Left kidney (tissue), 2 donors: Measurements from ENCODE around the gene ACOXL. TPM values are rescaled to one million over a fixed set of nuclear protein-coding genes. Genes with fewer than 3 reads are reported as not detected.
"Not testable (repeated sequence)": the region's sequence is repeated elsewhere in the genome, so short reads cannot be mapped to it uniquely, and the experiment has no call there.

Source experiments
- DNase-seq: peaks from one replicate; pipeline ENCODE4 v3.0.0-alpha.2; 2013
- polyA plus RNA-seq: library from polyadenylated mRNA; unstranded; fragments of 120-200 nt; gene quantifications from one replicate; pipeline ENCODE4 v1.2.1, GENCODE V29; 2013; ENCODE audit not compliant: insufficient read length

The ACOXL gene
- polyA plus RNA-seq, 1 donor: 1.1 TPM

GRCh38 chr2:111042261-111042660 is 309.9 kb downstream of the ACOXL start:
- DNase-seq: no peak

DNA sequence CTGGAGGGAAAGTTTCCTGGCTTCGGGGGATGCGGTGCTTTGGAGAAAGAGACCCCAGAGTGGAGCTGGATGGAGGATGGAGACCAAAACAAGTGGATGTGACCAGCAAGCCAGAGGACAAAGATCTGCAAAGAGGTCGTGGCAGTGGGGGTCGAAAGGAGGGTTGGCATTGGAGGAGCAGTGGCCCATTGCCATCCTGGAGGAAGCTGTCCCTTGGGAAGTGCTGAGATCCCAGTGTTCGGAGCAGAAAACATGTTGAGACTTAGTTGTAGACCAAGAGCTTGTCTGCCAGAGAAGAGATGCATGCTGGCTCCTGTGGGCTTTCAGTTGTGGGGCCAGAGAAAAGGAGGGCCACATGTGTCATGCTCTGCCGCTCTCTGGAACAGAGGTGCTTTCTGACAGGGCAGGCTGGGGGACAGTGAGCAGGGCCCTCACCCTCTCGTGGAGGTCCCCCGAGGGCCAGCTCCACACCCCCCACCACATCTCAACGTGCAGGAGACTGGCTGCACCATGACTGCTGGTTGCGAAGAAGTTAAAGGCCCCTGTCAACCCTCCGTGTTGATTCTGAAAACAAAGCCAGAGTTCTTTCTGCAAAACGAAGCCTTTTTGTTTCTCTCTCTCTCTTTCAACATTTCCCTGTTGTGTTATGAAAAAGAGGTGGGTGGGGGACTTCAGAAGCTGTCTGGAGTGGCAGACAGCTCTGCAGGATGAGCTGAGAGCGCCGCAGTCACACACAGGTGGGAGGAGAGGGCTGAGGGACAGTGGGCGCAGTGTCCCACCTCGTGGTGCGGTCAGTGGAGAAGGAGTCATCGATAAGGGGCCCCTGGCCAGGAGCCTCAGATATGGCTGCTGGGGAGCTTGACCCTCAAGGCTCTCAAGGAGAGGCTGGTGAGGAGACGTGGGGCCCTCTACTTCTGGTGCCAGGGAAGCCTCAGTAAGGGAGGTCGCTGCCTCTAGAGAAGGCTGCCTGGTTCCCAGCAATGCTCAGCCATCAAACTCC is 310.7 kb downstream of the ACOXL start:
- no peak for DNase-seq

GRCh38 chr2:111044066-111044465 is 311.7 kb downstream of the ACOXL start:
- no peak for DNase-seq

DNA sequence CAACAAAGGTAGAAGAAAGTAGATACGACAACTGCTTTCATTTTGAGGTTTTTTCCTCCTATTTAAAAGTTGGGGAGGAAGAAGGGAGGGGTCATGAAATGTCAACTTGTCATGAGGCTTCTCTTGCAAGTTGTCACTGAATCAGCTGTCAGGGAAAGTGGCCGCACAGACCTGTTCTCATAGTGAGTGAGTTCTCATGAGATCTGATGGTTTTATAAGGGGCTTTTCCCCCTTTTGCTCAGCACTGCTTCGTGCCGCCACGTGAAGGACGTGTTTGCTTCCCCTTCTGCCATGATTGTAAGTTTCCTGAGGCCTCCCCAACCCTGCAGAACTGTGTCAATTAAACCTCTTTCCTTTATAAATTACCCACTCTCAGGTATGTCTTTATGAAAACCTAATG is 312.9 kb downstream of the ACOXL start:
- DNase-seq: not testable (repeated sequence)

DNA sequence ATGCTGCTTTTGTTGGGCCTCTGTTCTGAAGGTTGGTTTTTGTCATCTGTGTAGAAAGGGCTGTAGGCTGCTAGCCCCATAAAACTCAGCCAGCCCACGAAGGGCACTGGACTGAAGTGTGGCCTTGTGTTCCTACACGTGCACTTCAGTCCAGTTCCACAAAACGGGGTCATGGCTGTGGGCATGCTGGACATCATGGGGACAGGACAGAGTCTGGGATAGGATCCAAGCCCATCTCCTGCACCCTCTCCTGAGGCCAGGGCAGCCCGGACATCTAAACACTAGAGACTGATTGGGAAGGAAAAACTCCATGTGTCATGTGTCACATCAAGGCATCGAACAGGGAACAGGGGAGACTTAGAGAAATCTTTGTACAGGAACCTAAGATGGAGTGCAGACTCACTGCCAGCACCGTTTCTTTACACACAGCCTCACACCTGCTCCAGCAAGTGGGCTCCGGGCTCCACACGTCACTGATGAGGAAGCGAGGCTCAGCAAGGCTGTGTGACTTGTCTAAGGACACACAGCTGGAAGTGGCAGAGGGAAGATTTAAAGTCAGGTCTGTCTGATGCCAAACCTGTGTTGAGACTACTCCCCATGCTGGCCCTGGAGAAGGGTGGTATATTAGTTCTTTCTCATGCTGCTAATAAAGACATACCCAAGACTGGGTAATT is 313.5 kb downstream of the ACOXL start:
- no peak for DNase-seq

DNA sequence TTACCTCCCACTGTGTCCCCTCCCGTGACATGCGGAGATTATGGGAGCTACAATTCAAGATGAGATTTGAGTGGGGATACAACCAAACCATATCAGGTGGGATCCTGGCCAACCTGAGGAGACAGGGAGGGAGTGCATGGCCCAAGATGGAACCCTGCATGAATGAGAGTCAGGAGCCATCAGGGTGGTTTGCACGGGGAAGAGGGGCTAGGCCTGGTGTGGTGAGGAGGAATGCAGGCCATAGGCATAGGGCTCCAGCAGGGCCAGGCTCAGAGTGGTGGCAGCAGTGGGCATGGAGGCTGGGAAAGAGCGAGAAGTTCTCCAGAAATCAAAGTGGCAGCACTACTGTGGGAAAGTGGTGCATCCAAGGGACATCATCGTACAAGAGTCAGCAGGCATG is 314.3 kb downstream of the ACOXL start:
- DNase-seq: no peak

DNA sequence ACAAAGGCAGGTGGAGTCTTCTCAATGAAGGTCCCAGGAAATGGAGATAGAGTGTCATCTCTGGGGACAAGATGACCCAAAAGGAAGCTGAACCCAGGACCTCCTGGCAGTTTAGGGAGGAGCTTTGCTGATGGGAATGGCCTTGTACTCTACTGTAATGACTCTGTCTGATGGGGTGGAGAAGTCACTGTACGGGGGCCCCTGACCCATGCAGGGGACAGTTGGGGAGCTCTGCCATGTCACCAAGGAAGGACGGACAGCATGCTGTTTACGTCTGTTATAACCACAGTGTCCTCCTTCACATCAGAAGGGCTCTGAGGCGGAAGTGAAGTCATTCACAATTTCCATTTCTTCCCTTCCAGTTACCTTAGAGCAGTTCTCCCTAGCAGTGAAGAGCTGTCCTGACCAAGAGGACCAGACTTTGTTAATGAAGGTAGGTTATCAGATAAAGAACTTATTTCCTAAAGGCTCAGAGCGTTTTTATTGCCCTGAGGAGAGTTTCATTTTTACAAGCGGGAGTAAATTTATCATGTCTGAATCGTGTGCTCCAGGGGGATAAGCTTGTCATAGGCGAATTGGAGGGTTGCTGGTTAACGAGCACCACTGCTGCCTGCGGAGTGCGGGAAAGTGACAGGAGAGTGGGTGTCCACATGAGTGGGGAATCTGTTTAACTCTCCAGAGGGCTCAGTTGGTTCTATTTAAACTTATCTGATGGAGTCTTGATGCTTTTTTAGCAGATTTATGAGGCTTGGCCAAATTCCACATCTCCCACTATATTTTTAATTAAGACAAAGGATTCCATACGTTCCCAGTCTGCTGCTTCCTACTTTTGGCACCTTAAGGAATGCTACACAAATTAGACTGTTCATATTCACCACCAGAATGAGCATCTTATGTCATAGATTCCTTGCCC is 316.7 kb downstream of the ACOXL start:
- DNase-seq: no peak

DNA sequence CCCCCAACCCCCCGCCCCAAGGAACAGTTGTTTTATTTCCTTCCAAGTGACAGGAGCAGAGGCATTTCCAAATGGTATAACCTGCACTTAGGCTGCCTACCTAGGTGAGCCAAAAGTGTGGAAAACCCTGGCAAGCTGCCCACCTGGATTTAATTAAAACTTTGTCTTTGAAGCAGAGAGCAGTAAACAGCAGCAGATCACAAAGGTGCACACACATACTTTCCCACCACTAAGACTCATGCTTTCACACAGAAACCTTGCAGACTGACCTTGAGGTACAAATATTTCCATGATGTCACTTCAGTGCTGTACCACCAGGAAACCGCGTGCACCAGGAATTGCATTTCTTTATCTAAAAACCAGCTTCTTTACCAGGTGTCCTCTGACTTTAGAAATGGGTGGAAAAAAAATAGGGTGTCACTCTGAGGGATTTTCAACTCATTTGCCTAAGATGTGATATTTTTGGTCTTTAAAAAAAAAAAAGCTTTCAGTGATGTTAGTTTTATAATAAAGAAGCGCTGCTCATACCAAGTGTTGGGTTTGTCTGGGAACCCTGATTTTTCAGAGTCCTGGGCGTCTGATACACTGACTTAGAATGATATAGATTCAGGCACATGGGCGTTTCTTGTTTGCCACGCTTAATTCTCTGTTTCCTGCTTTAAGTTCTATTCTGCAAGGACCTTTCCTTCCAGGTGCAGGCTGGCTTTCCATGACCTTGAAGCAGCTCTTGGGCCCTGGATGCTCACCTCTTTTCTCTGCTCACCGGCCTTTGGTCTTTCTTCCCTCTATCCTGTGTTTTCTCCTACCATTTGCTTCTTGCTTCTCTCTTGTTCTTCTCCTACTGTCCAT is 317.6 kb downstream of the ACOXL start:
- DNase-seq: peak; percentile 78

DNA sequence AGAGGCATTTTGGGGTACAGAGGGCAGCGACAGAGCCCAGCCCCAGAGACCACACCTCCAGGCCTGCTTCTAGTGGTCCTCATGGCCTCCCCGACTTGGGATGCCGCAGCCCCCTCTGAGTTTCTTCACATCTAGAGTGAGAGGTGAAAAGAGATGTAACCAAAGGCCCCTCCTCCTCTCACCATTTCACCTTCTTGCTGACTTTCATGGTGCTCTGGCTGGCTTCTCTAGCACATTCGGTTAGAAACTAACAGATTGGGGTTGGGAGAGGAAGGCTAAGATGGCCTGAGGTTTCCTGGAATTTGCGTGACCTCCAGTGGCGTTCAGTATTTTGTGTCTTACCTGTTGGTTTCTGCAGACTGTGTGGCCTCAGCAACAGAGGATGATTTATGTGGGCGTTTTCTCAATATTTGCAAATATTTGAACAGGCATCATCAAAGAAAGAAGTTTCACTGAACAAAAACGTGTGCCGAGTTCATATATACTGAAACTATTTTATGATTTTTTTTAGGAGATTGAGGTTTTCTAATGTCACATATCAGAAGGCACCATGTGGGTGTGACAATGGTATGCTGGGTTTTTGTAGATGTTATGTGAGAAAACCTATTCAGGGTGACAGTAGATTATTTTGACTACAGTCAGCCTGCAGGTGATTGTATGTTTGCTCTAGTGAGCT is 318.5 kb downstream of the ACOXL start:
- DNase-seq: no peak

- DNase-seq: no peak
Observed at GRCh38 chr2:111052621-111053020, 320.2 kb downstream of the ACOXL start.

DNA sequence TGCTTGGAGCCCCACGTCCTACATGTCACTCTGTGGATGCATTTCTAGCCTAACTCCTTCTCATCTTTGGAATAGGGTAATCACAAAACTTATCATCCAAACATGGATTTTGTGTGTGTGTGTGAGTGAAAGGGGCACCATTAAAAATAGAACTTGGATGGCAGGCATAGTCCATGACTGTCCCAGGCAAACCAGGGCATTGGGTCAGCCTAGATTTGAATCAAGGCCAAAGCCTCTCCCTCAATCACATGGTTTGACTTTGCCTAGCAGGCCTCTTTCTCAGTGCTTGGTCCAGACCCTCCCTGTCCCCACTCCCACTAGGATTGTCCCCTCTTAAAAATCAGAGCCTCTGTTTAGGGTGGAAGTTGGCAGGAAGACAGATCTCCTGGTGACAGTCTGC is 320.9 kb downstream of the ACOXL start:
- no peak for DNase-seq

DNA sequence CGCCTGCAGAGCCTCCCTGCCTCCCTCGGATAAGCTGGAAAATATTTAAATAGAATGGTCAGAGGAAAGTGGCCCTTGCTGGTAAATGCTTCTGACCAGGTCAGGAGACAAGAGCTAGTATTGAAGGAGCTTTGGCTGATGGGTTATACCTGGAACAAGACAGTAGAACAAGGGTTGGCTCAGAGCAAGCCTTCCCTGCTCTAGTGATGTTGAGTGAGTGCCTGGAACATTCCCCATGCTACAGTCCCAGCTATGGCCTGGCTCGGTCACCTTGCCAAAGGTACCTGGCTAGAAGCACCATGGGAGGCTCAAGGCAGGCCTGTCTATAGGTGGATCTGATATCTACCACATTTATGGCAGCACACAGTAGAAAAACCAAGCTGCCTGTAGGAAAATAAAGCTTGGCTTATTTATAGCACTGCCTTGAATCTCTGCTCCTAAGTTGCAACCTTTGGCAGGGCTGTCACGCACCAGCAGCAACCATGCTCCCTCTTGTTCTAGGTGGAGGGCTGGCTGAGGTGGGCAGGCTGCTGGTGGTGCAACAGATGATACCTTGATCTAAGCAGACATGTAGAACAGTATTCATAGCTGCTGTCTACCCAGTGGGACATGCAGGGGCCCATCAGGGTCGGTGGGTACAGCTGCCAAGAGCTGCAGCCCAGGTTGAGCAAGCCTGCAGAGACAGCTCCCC is 321.6 kb downstream of the ACOXL start:
- DNase-seq: no peak

DNA sequence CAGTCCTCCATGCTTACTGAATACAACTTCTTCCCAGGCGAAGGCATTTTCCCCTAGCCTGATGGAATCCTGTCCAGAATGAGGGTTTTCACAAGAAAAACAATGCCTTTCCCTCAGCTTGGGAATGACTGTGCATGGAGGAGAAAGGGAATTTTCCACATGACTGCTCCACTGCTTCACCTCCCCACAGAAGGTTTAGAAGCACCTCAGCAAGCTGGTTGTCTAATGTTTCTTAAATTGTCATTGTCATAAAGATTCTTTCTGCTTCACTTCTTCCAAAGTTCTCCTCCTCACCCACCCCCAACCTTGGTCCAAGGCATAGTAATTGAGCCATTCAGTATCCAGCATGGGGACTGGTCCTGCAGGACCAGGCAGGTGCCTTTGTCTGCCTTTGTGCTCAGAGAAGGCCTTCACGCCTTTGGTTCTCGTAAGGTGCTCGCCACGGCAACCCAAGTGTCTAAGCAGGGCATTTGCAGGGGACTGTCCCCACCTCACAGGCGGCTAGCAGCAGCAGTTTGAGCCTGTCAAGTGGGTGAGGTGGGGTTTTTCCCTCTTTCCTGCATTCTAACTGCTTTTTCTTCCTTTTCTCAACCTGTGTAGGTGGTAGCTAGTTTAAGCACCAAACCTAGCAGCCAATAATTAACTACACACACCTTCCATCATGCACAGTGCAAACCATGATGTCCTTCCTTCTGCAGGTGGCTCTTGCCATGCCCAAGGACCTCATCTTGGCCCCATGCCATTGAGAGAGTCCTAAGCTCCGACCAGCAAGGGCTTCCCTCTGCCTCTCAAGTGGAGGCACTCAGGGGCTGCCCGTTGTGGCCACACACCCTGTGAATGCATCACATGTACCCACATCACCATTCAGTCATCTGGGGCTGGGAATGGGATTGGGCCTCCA is 322.7 kb downstream of the ACOXL start:
- DNase-seq: peak; percentile 57

- no peak for DNase-seq
Observed at GRCh38 chr2:111055735-111056134, 323.4 kb downstream of the ACOXL start.

GRCh38 chr2:111057045-111057444 is 324.7 kb downstream of the ACOXL start:
- no peak for DNase-seq

GRCh38 chr2:111057721-111058120 is 325.3 kb downstream of the ACOXL start:
- DNase-seq: no peak

GRCh38 chr2:111058264-111058663 is 325.9 kb downstream of the ACOXL start:
- DNase-seq: no peak

GRCh38 chr2:111061191-111061590 is 328.8 kb downstream of the ACOXL start:
- DNase-seq: no peak

GRCh38 chr2:111062417-111062816 is 330.0 kb downstream of the ACOXL start:
- DNase-seq: no peak
